Measurements from ENCODE around the gene NKAIN4. TPM values are rescaled to one million over a fixed set of nuclear protein-coding genes. Genes with fewer than 3 reads are reported as not detected.

The NKAIN4 gene
- total and polyA plus RNA-seq, 2 donors (not counting 1 experiment from before 2014, with no cell fraction given) = not detected

GRCh38 chr20:63202811-63203526 lies 51.3 kb downstream of the NKAIN4 start:
- no peak overlapping the region for H3K4me3 ChIP-seq (ENCODE audit: control extremely low read depth in 1 of 5, extremely low read depth in 1 of 5, insufficient read depth in 1 of 5, low read depth in 2 of 5, low read length in 4 of 5)
- Mint-ChIP-seq H3K4me1 (peaks cover 9% of the 10 kb centered on the region), H3K27me3 (no peaks in the 10 kb centered on the region), H3K9me3 (ENCODE audit: insufficient read depth) (no peaks in the 10 kb centered on the region), H3K27ac (no peak overlapping the region), H3K4me3 (no peak overlapping the region)
- H3K79me2 ChIP-seq (ENCODE audit: control insufficient read depth, insufficient read depth, low read length) = peaks cover 95% of the 10 kb centered on the region
- no peak overlapping the region for H3K9ac ChIP-seq (ENCODE audit: low read length)
- DNase-seq (no peak), ATAC-seq (ENCODE audit: low read depth) (no peak)
- no peak overlapping the region for H2AFZ ChIP-seq (ENCODE audit: insufficient read depth, low read depth, low read length, poor library complexity, severe bottlenecking)
- no peak overlapping the region for H3K4me2 ChIP-seq (replicated peaks; ENCODE audit: low read depth, low read length, poor library complexity, severe bottlenecking)
- no peaks in the 10 kb centered on the region for H3K27me3 ChIP-seq (replicated peaks in 1 of 4; ENCODE audit: control extremely low read depth in 1 of 4, control insufficient read depth in 3 of 4, insufficient read depth in 4 of 4, low read length in 3 of 4)
- intact Hi-C loops (cut with micrococcal nuclease) = no loop called here
- H3K9me3 ChIP-seq (ENCODE audit: control extremely low read depth in 1 of 3, control insufficient read depth in 2 of 3, insufficient read depth in 1 of 3, low read length in 2 of 3) = no peaks in the 10 kb centered on the region
- ChIA-PET CTCF (interaction anchor here (2.3 kb wide), 1 partner anchor 21 kb away, joined by 7 read pairs; no protein-coding TSS in a partner anchor), POLR2A (no interaction called here)
- WGBS (ENCODE audit: insufficient coverage) = 98% methylated on average over 29 of the region's 29 CpGs
- TF ChIP-seq CTCF (IDR thresholded peaks at IDR 0.05) (no peak), EZH2 (IDR thresholded peaks at IDR 0.05; ENCODE audit: borderline replicate concordance, insufficient read depth, low read depth, low read length, poor library complexity, severe bottlenecking) (no peak)
- H4K20me1 ChIP-seq (ENCODE audit: control insufficient read depth, insufficient read depth, low read length, poor library complexity, severe bottlenecking) = peaks cover 92% of the 10 kb centered on the region
- no peaks in the 10 kb centered on the region for H3K4me1 ChIP-seq (ENCODE audit: control insufficient read depth in 2 of 2, insufficient read depth in 2 of 2, low read length in 2 of 2)
- peaks cover 0 to 53% of the 10 kb centered on the region in 2 experiments for H3K36me3 ChIP-seq (replicated peaks in 1 of 2; ENCODE audit: control extremely low read depth in 1 of 2, control insufficient read depth in 1 of 2, extremely low read depth in 1 of 2, insufficient read depth in 2 of 2, low read length in 1 of 2)
- H3K27ac ChIP-seq (ENCODE audit: low read length in 2 of 2) = no peak overlapping the region

- 96% methylated on average over 12 of the region's 17 CpGs for WGBS (ENCODE audit: insufficient coverage)
- Histone ChIP-seq H3K9ac (ENCODE audit: low read length) (no peak overlapping the region), H3K36me3 (replicated peaks in 1 of 2; ENCODE audit: control extremely low read depth in 1 of 2, control insufficient read depth in 1 of 2, extremely low read depth in 1 of 2, insufficient read depth in 2 of 2, low read length in 1 of 2) (peaks cover 0 to 53% of the 10 kb centered on the region in 2 experiments), H3K27me3 (replicated peaks in 1 of 4; ENCODE audit: control extremely low read depth in 1 of 4, control insufficient read depth in 3 of 4, insufficient read depth in 4 of 4, low read length in 3 of 4) (no peaks in the 10 kb centered on the region), H4K20me1 (ENCODE audit: control insufficient read depth, insufficient read depth, low read length, poor library complexity, severe bottlenecking) (peaks cover 92% of the 10 kb centered on the region), H3K79me2 (ENCODE audit: control insufficient read depth, insufficient read depth, low read length) (peaks cover 92% of the 10 kb centered on the region), H3K4me1 (ENCODE audit: control insufficient read depth in 2 of 2, insufficient read depth in 2 of 2, low read length in 2 of 2) (no peaks in the 10 kb centered on the region), H3K27ac (ENCODE audit: low read length in 2 of 2) (no peak overlapping the region), H2AFZ (ENCODE audit: insufficient read depth, low read depth, low read length, poor library complexity, severe bottlenecking) (no peak overlapping the region), H3K4me3 (ENCODE audit: control extremely low read depth in 1 of 5, extremely low read depth in 1 of 5, insufficient read depth in 1 of 5, low read depth in 2 of 5, low read length in 4 of 5) (no peak overlapping the region), H3K9me3 (ENCODE audit: control extremely low read depth in 1 of 3, control insufficient read depth in 2 of 3, insufficient read depth in 1 of 3, low read length in 2 of 3) (no peaks in the 10 kb centered on the region), H3K4me2 (replicated peaks; ENCODE audit: low read depth, low read length, poor library complexity, severe bottlenecking) (no peak overlapping the region)
- no peak for DNase-seq
- H3K27me3 Mint-ChIP-seq = no peaks in the 10 kb centered on the region
- H3K4me1 Mint-ChIP-seq = peaks cover 9% of the 10 kb centered on the region
- ChIA-PET POLR2A (no interaction called here), CTCF (no interaction called here)
- no peak overlapping the region for H3K27ac Mint-ChIP-seq
- no peaks in the 10 kb centered on the region for H3K9me3 Mint-ChIP-seq (ENCODE audit: insufficient read depth)
- TF ChIP-seq EZH2 (IDR thresholded peaks at IDR 0.05; ENCODE audit: borderline replicate concordance, insufficient read depth, low read depth, low read length, poor library complexity, severe bottlenecking) = no peak
- no peak for TF ChIP-seq CTCF (IDR thresholded peaks at IDR 0.05)
- ATAC-seq (ENCODE audit: low read depth) = no peak
- H3K4me3 Mint-ChIP-seq = no peak overlapping the region
- intact Hi-C loops (cut with micrococcal nuclease) = no loop called here
Observed at GRCh38 chr20:63202021-63202420, 52.2 kb downstream of the NKAIN4 start.
